ENCODE data around the gene MAFG.

GRCh38 chr17:81913394-81914102, 14.0 kb downstream of the MAFG start:
- TF ChIP-seq SUZ12 (IDR thresholded peaks at IDR 0.05; ENCODE audit: extremely low read depth, insufficient read depth, insufficient read length): no peak
- no peak for TF ChIP-seq YY1 (IDR thresholded peaks at IDR 0.05; ENCODE audit: insufficient read depth, insufficient read length)

Measured in NT2/D1 (cell line).